ENCODE results near the gene OPN5.

The OPN5 gene

DNA sequence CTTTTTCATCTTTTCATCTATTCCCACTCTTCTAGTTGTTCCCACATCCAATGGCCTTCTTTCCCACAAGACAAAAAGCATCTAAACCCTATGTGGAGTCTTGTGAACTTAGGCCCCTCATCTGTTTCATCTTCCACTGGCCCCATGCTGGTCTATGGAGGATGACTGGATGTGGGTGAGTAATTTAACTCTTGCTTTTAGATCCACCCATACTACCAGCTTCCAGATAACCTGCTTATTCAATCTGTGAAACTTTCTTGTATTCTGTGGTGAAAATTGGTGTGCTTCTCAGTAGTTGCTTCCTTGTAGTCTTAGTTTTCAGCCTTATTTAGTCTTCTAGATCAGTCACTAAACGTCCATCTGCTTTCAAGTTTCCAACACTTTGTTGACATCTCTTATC is 64.9 kb downstream of the OPN5 start:
- H3F3A ChIP-seq (ENCODE audit: low read depth) = no peaks in the 10 kb centered on the region
- no peaks in the 10 kb centered on the region for H4K20me1 ChIP-seq (ENCODE audit: insufficient read depth, low read length, poor library complexity, severe bottlenecking)
- no peak overlapping the region for H3K4me2 ChIP-seq (ENCODE audit: low read depth, low read length, poor library complexity, severe bottlenecking)
- no peaks in the 10 kb centered on the region for H3K9me2 ChIP-seq (replicated peaks; ENCODE audit: low read depth, low read length)
- no peak overlapping the region for H3K9ac ChIP-seq (ENCODE audit: low read depth, low read length, poor library complexity, severe bottlenecking)
- no peaks in the 10 kb centered on the region for H3K27me3 ChIP-seq (ENCODE audit: insufficient read depth, low read length, poor library complexity, severe bottlenecking)
- H3K9me3 ChIP-seq (ENCODE audit: insufficient read depth, low read depth, low read length) = no peaks in the 10 kb centered on the region
- TF ChIP-seq, protein P1, sequence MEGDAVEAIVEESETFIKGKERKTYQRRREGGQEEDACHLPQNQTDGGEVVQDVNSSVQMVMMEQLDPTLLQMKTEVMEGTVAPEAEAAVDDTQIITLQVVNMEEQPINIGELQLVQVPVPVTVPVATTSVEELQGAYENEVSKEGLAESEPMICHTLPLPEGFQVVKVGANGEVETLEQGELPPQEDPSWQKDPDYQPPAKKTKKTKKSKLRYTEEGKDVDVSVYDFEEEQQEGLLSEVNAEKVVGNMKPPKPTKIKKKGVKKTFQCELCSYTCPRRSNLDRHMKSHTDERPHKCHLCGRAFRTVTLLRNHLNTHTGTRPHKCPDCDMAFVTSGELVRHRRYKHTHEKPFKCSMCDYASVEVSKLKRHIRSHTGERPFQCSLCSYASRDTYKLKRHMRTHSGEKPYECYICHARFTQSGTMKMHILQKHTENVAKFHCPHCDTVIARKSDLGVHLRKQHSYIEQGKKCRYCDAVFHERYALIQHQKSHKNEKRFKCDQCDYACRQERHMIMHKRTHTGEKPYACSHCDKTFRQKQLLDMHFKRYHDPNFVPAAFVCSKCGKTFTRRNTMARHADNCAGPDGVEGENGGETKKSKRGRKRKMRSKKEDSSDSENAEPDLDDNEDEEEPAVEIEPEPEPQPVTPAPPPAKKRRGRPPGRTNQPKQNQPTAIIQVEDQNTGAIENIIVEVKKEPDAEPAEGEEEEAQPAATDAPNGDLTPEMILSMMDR (conservative IDR thresholded peaks at IDR 0.05; ENCODE audit: low read length) = no peak
- no peak for TF ChIP-seq EZH2phosphoT487 (IDR thresholded peaks at IDR 0.05; ENCODE audit: borderline replicate concordance)
- H3K4me3 ChIP-seq (ENCODE audit: low read length, poor library complexity, severe bottlenecking) = no peak overlapping the region
- H3K36me3 ChIP-seq (ENCODE audit: insufficient read depth, low read length) = no peaks in the 10 kb centered on the region
- no peak overlapping the region for H2AFZ ChIP-seq (ENCODE audit: low read length)
- H3K79me2 ChIP-seq (ENCODE audit: insufficient read depth, low read length) = no peaks in the 10 kb centered on the region
- no peaks in the 10 kb centered on the region for H3K4me1 ChIP-seq (ENCODE audit: insufficient read depth, low read length, poor library complexity, severe bottlenecking)

DNA sequence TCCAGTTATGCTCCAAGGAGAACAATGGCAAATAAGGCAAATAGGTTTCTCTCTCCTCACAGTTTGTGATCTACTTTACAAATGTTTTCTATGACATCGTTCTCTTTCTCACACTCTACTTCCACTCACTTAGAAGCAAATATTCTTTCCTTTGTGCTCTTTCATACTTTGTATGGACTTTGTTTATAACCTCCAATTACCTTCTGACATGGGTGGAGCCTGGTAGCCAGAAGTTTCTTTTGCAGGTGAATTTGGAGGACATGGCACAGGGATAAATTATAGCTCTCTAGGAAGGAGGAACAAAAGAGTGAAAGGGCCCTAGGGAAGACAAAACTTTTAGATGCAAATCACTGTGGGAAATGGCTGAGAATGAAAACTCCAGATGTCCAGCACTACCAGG is 69.3 kb downstream of the OPN5 start:
- Histone ChIP-seq H3K4me2 (ENCODE audit: low read depth, low read length, poor library complexity, severe bottlenecking) (no peak overlapping the region), H3K79me2 (ENCODE audit: insufficient read depth, low read length) (no peaks in the 10 kb centered on the region), H3F3A (ENCODE audit: low read depth) (no peaks in the 10 kb centered on the region), H3K9me2 (replicated peaks; ENCODE audit: low read depth, low read length) (no peaks in the 10 kb centered on the region), H3K27me3 (ENCODE audit: insufficient read depth, low read length, poor library complexity, severe bottlenecking) (no peaks in the 10 kb centered on the region), H3K4me3 (ENCODE audit: low read length, poor library complexity, severe bottlenecking) (no peak overlapping the region), H3K4me1 (ENCODE audit: insufficient read depth, low read length, poor library complexity, severe bottlenecking) (no peaks in the 10 kb centered on the region), H4K20me1 (ENCODE audit: insufficient read depth, low read length, poor library complexity, severe bottlenecking) (no peaks in the 10 kb centered on the region), H3K9ac (ENCODE audit: low read depth, low read length, poor library complexity, severe bottlenecking) (no peak overlapping the region), H3K9me3 (ENCODE audit: insufficient read depth, low read depth, low read length) (no peaks in the 10 kb centered on the region), H3K36me3 (ENCODE audit: insufficient read depth, low read length) (no peaks in the 10 kb centered on the region), H2AFZ (ENCODE audit: low read length) (no peak overlapping the region)
- TF ChIP-seq, protein P1 (conservative IDR thresholded peaks at IDR 0.05; ENCODE audit: low read length) = no peak
- TF ChIP-seq EZH2phosphoT487 (IDR thresholded peaks at IDR 0.05; ENCODE audit: borderline replicate concordance) = no peak

DNA sequence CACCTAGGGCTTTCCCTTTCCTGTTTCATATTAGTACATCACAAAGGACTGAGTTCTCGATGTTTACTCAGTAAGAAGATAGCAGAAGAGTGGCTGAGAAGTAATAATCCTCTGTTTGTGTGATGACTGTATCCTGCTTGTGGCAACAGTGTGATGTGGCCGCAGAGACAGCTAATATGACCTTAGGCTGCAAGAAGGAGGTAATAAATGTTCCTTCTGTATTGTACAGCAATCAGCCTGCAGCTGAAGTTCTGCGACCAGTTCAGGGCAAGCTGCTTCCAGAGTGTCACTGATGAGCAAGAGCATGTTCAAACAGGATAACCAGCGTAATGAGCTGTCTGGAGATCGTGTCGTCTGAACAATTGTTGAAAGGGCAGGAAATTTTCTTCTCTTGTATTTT is 70.9 kb downstream of the OPN5 start:
- H3K4me3 ChIP-seq (ENCODE audit: low read length, poor library complexity, severe bottlenecking) = no peak overlapping the region
- H3K27me3 ChIP-seq (ENCODE audit: insufficient read depth, low read length, poor library complexity, severe bottlenecking) = no peaks in the 10 kb centered on the region
- H3K79me2 ChIP-seq (ENCODE audit: insufficient read depth, low read length) = no peaks in the 10 kb centered on the region
- H4K20me1 ChIP-seq (ENCODE audit: insufficient read depth, low read length, poor library complexity, severe bottlenecking) = no peaks in the 10 kb centered on the region
- TF ChIP-seq, protein P1 (conservative IDR thresholded peaks at IDR 0.05; ENCODE audit: low read length) = no peak
- TF ChIP-seq EZH2phosphoT487 (IDR thresholded peaks at IDR 0.05; ENCODE audit: borderline replicate concordance) = no peak
- H3F3A ChIP-seq (ENCODE audit: low read depth) = no peaks in the 10 kb centered on the region
- no peak overlapping the region for H2AFZ ChIP-seq (ENCODE audit: low read length)
- H3K4me1 ChIP-seq (ENCODE audit: insufficient read depth, low read length, poor library complexity, severe bottlenecking) = no peaks in the 10 kb centered on the region
- no peaks in the 10 kb centered on the region for H3K36me3 ChIP-seq (ENCODE audit: insufficient read depth, low read length)
- no peaks in the 10 kb centered on the region for H3K9me3 ChIP-seq (ENCODE audit: insufficient read depth, low read depth, low read length)
- no peak overlapping the region for H3K9ac ChIP-seq (ENCODE audit: low read depth, low read length, poor library complexity, severe bottlenecking)
- no peaks in the 10 kb centered on the region for H3K9me2 ChIP-seq (replicated peaks; ENCODE audit: low read depth, low read length)
- H3K4me2 ChIP-seq (ENCODE audit: low read depth, low read length, poor library complexity, severe bottlenecking) = no peak overlapping the region

All from Loucy (cell line).